ENCODE results near the gene DNAJC15.

GRCh38 chr13:43124490-43124889, 101.1 kb downstream of the DNAJC15 start:
- TF ChIP-seq CTCF (conservative IDR thresholded peaks at IDR 0.05; ENCODE audit: low read length), result no peak
- no peak for TF ChIP-seq EZH2phosphoT487 (IDR thresholded peaks at IDR 0.05; ENCODE audit: borderline replicate concordance, low read depth, low read length)
